Stimulated activated CD4-positive, alpha-beta T cell treated with anti-CD3 and anti-CD28 coated beads, TNF-alpha, amount 100 ng/mL, for 4 hours (primary cell): Measurements from ENCODE around the gene NT5C1A.

Experiments used
- DNase-seq, 3 experiments: peaks; one replicate each; pipeline ENCODE4 v3.0.0-alpha.2; 2020; ENCODE audit warnings: low read depth in 3 of 3

The NT5C1A gene

GRCh38 chr1:39689635-39690034, 17.7 kb upstream of the NT5C1A start:
- DNase-seq = no peak

DNA sequence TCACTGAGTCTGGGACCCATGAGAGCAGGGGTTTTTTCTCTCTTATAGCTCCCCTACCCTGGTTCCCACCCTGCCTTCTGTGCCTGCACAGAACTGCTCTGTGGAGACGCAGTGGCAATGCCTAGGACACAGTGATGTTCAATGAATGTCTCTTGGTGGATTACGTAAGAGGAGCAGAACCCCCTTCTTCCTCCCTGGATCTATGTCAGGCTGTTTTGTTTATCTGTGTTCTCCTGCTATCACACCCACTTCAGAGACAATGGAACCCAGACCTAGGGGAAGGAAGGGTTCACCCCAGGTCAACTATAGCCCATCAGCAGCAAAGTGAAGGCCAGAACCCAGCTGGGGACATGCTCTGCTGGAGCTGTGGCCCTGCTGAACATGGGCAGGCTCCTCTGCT, 17.3 kb upstream of the NT5C1A start:
- DNase-seq = no peak

- no peak for DNase-seq
Measured at GRCh38 chr1:39688706-39689105, 16.8 kb upstream of the NT5C1A start.

DNA sequence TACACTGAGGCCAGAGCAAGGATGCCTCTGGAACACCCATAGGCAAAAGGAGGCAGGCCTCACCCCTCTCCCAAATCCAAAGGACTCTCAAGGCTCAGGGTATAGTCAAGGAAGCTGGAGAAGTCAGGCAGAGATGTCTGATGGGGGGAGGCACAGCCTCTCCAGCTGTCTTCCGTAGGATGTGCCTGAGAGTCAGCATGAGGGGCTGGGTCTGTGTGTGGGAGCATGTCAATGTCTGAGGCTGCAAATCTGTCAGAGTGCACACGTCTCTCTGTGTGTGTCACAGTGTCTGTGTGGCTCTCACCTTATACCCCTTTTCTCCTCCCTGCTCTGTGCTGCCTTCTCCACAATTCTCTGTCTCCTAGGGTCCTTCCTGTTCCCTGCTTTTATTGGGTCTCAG, 15.3 kb upstream of the NT5C1A start:
- DNase-seq = no peak

- no peak for DNase-seq
Measured at GRCh38 chr1:39685071-39685470, 13.2 kb upstream of the NT5C1A start.

DNA sequence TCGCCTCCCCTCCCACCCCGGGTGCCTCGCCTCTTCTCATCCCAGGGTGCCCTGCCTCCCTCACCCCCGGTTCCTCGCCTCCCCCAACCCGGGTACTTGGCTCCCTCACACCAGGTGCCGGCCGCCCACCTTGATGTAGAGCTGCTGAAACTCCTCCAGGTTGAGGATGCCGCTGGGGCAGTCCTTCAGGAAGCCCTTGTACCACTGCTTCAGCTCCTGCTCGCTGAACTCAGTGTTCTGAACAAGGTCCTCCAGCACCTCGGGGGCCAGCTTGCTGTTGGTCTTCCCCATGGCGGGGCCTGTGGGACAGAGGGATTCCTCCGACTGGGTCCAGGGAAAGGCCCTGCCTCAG, 12.4 kb upstream of the NT5C1A start:
- no peak for DNase-seq

DNA sequence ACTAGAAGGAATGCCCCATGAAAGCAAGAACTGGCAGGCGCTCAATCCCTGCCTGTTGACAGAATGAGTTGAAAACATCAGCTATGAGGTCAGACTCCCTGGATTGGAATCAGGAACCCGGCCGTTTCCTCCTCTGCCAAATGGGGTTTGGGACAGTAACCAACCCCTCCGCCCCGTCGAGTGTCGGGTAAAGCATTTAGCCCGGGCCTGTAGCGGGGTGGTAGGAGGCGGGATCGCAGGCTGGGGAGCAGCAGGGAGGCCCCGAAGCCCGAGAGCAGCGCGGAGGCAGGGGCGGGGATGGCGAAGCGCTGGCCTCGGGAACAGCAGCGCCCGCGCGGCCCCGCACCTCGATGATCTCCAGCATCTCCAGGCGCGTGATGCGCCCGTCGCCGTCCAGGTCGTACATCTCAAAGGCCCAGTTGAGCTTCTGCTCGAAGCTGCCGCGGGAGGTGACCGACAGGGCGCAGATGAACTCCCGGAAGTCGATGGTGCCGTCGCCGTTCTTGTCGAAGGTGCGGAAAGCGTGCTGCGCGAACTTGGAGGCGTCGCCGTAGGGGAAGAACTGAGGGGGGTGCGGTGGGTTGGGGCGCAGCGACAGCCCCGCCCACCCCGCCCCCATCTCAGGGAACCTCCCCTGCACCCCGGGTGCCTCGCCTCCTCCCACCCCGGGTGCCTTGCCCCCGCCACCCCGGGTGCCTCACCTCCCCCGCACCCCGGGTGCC, 11.8 kb upstream of the NT5C1A start:
- DNase-seq = peak in 1 of 3 experiments; percentile 34

- no peak for DNase-seq
Measured at GRCh38 chr1:39681999-39682398, 10.1 kb upstream of the NT5C1A start.

DNA sequence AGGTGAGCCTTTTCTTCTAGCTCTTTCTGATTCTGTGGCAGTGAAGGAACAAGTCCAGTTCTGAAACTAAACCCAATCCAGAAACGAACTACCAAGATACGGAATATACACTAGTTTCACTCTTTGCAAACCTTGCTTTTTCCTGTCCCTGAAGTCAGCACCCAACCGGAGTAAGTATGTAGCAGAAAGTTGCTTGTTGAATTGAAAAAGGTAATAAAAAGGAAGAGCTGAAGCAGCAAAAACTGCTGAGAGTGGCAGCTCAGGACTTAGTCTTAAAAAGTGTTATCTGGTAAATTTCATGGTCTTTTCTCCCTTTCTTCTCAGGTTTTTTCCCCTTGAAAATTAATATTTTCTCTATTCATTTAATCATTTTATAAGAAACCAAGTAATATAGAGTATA, 9.4 kb upstream of the NT5C1A start:
- no peak for DNase-seq

- no peak for DNase-seq
Measured at GRCh38 chr1:39680751-39681150, 8.8 kb upstream of the NT5C1A start.

GRCh38 chr1:39679821-39680220, 7.9 kb upstream of the NT5C1A start:
- DNase-seq = no peak

- no peak for DNase-seq
Measured at GRCh38 chr1:39678889-39679288, 7.0 kb upstream of the NT5C1A start.

- DNase-seq = no peak
Measured at GRCh38 chr1:39677645-39678044, 5.7 kb upstream of the NT5C1A start.

- DNase-seq = no peak
Measured at GRCh38 chr1:39676948-39677548, 5.1 kb upstream of the NT5C1A start.

- no peak for DNase-seq
Measured at GRCh38 chr1:39675220-39675619, 3.3 kb upstream of the NT5C1A start.

- no peak for DNase-seq
Measured at GRCh38 chr1:39673215-39673614, 1.3 kb upstream of the NT5C1A start.

DNA sequence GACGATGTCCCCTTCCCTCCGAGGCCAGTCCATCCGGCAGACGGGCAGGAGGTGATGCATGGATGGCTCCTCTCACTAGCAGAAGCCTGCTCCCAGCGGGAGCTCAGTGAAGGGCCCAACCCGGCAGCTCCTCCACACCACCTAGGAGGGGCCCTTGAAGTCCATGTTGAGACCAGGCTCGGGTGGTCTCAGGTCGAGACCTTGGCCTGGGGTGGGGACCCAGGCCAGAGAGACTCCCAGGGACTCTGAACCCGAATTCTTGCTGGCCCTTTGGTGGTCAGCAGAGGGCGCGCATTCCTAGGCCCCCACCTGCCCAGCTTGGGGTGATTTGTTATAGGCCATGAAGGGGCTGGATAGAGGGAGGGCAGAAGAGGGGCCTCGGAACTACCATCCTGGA, 642 bp upstream of the NT5C1A start:
- no peak for DNase-seq

DNA sequence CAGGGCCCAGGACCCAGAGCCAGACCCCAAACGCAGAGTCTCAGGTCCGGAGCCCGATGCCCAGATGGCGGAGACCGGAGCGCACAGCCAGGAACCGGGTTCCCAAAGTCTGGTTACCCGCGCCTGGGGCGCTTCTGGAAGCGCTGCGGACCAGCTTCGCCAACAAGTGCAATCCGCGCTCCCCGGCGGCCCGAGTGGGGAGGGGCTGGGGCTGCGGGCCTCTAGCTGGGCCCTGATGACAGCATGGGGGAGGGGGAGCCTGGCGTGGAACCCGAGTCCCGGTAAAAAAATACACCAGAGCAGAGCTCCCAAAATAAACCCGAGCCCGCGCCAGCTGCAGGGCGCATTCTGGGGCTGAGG, 494 bp downstream of the NT5C1A start:
- no peak for DNase-seq

DNA sequence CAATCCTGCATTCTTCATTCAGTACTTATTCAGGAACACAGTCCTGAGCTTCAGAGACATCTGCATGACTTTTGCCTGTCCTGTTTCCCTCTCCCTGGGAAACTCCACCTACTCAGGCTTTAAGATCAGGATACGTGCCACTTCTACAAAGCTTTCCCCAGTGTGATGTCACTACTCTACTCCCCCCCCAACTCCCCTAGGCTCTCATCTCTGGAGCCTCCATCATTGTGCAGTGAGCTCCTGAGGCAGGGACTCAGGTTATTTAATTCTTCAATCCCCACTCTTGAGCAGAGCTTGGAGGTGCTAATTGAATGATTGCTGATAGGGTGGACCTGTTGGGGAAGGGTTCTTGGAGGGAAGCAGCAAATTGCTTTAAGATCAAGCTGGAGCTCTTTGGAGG, 1.2 kb downstream of the NT5C1A start:
- DNase-seq = no peak

DNA sequence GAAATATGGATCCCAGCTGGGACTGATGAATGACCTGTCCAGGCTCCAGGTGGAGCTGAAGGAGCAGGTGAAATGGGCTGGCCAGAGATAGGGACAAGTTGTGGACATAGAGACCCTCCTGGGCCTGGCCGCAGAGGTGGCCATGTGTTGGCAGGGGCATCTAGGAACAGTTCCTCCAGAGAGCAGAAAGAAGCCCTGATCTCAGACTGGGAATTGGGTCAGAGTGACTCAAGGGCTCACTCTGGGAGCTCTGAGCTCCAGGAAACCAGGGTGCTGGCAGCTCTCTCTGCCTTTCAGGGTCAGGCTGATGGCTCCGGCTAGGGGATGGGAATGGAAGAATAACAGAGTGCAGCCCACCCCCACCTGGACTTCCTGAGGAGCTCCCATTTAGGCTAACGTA, 3.0 kb downstream of the NT5C1A start:
- DNase-seq = no peak

DNA sequence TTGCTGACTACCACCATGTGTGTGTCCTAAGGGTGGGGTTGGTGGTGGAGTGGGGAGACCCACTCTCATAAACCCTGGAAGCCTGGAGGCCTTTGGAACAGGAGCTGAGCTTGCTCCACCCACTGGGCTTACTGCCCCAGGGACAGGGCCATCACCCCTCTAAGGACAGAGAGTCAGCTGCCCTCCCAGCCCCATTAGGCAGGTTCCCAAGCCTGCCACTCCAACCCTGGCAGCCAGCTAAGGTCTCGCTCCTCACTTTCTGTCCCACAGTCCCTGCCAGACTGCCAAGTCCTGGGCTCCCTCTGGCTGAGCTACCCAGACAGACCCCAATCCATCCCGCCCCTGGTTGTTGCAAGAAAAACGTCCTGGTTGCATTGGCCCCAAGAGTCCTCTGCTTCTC, 3.8 kb downstream of the NT5C1A start:
- no peak for DNase-seq

GRCh38 chr1:39666772-39667171, 5.1 kb downstream of the NT5C1A start:
- no peak for DNase-seq

DNA sequence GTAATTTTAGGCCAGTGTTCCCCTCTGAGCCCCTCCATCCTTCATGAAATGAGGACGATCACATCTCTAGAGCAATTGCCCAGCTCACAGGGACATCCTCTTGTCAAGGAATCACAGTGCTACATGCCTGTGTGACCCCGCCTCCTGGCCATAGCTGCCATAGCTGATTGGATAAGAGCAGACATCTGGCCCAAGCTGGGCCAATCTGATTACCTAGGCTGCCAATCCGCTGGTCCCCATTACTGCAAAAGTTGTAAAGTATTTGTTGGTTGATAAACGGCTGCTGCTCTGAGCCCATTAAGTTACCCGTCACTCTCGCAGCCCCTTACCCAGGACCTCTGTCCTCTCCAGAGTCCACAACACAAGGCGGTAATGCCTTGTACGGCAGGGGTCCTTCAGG, 8.3 kb downstream of the NT5C1A start:
- DNase-seq = no peak

DNA sequence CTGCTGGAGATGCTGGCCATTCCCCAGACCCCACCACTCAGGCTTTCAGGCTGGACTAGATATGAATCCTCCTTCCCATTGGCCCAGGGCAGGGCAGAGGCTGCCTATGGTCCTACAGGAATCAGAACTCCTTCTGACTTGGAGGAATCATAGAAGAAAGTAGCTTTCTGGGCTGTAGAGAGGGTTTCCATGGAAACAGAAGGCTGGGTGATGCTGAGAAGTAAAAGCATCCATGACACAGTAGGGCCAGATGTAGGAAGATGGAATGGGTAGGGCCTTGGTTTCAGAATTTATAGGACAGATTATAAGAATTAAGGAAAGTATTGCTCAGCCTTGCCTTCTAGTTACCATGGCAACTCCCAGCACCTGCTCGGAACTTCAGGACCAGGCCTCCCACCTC, 9.0 kb downstream of the NT5C1A start:
- no peak for DNase-seq
